GM23338 (cell line): Measurements from ENCODE around the gene CRYAB. TPM values are rescaled to one million over a fixed set of nuclear protein-coding genes. Genes with fewer than 3 reads are reported as not detected.

Source experiments
- ATAC-seq: fragments of 200-7000 bp; cut with Tn5 transposase; 3 replicates; pipeline ENCODE4 v1.9.1; 2020
- DNase-seq: peaks from one replicate; pipeline ENCODE4 v3.0.0-alpha.2; 2015; ENCODE audit warnings: low spot score
- H2AFZ ChIP-seq: fragments of 200-600 bp; sonication (generic); 2 replicates; pipeline ENCODE4 v1.8.0; 2016; ENCODE audit warnings: antibody characterized with exemption, mild to moderate bottlenecking, moderate library complexity
- H3F3A ChIP-seq: fragments of 200-600 bp; sonication (generic); replicated peaks from 2 replicates; pipeline ENCODE4 v1.8.0; 2017; ENCODE audit warnings: antibody characterized with exemption, mixed run types, low read depth
- H3K27ac ChIP-seq: fragments of 200-600 bp; sonication (generic); 2 replicates; pipeline ENCODE4 v1.6.1; 2016; ENCODE audit warnings: low read depth
- H3K27me3 ChIP-seq: fragments of 200-600 bp; sonication (generic); 2 replicates; pipeline ENCODE4 v1.8.0; 2016; ENCODE audit warnings: mild to moderate bottlenecking, mixed run types, moderate library complexity; ENCODE audit not compliant: insufficient read depth
- H3K36me3 ChIP-seq: fragments of 200-600 bp; sonication (generic); 2 replicates; pipeline ENCODE4 v1.8.0; 2016; ENCODE audit warnings: mild to moderate bottlenecking; ENCODE audit not compliant: insufficient read depth
- H3K4me1 ChIP-seq: fragments of 200-600 bp; sonication (generic); 2 replicates; pipeline ENCODE4 v1.8.0; 2016; ENCODE audit warnings: mild to moderate bottlenecking, moderate library complexity; ENCODE audit not compliant: insufficient read depth
- H3K4me2 ChIP-seq: fragments of 200-600 bp; sonication (generic); 2 replicates; pipeline ENCODE4 v1.7.1; 2017; ENCODE audit warnings: mixed run types
- H3K4me3 ChIP-seq: fragments of 200-600 bp; sonication (generic); 2 replicates; pipeline ENCODE4 v1.6.1; 2016; ENCODE audit warnings: mixed run types
- H3K79me2 ChIP-seq: fragments of 200-600 bp; sonication (generic); replicated peaks from 2 replicates; pipeline ENCODE4 v1.8.0; 2017; ENCODE audit warnings: mild to moderate bottlenecking; ENCODE audit not compliant: insufficient read depth
- H3K9me2 ChIP-seq: fragments of 200-600 bp; sonication (generic); 2 replicates; pipeline ENCODE4 v1.8.0; 2017; ENCODE audit not compliant: insufficient read depth
- H4K20me1 ChIP-seq: fragments of 200-600 bp; sonication (generic); replicated peaks from 2 replicates; pipeline ENCODE4 v1.8.0; 2017; ENCODE audit warnings: mild to moderate bottlenecking; ENCODE audit not compliant: insufficient read depth
- H3K27ac Mint-ChIP-seq: 2 replicates; pipeline ENCODE4 v1.8.0; 2020; ENCODE audit warnings: inconsistent platforms, mild to moderate bottlenecking, moderate library complexity, mixed read lengths
- H3K27me3 Mint-ChIP-seq: 3 replicates; pipeline ENCODE4 v1.8.0; 2022; ENCODE audit warnings: low read depth, mild to moderate bottlenecking, moderate library complexity, mixed read lengths, inconsistent platforms; ENCODE audit not compliant: insufficient read depth, poor library complexity
- H3K36me3 Mint-ChIP-seq: 3 replicates; pipeline ENCODE4 v1.8.0; 2021; ENCODE audit warnings: low read depth, mild to moderate bottlenecking, inconsistent platforms, moderate library complexity, mixed read lengths
- H3K4me1 Mint-ChIP-seq: 3 replicates; pipeline ENCODE4 v1.8.0; 2020; ENCODE audit warnings: mild to moderate bottlenecking, inconsistent platforms, mixed read lengths
- H3K4me3 Mint-ChIP-seq: 3 replicates; pipeline ENCODE4 v1.8.0; 2021; ENCODE audit warnings: moderate library complexity, mild to moderate bottlenecking, inconsistent platforms, mixed read lengths
- H3K9me3 Mint-ChIP-seq: 3 replicates; pipeline ENCODE4 v1.8.0; 2020; ENCODE audit warnings: moderate library complexity, mild to moderate bottlenecking, inconsistent platforms, mixed read lengths
- CTCF ChIP-seq, 2 experiments: fragments of 200-600 bp in 1 of 2; sonication (generic) in 1 of 2; conservative IDR thresholded peaks; 2 replicates each; pipeline versions ENCODE4 v1.5.1 to v1.6.1; 2016 to 2017; ENCODE audit warnings: antibody characterized with exemption in 2 of 2, low read depth in 2 of 2, mild to moderate bottlenecking in 2 of 2, moderate library complexity in 1 of 2
- ETS1 ChIP-seq: IDR thresholded peaks from 2 replicates; pipeline ENCODE4 v1.6.1; 2016; ENCODE audit warnings: antibody characterized with exemption
- EZH2 ChIP-seq: fragments of 200-600 bp; sonication (generic); IDR thresholded peaks from one replicate; pipeline ENCODE4 v1.8.0; 2017; ENCODE audit warnings: antibody characterized with exemption, mild to moderate bottlenecking, low read depth; ENCODE audit not compliant: unreplicated experiment
- NANOG ChIP-seq: IDR thresholded peaks from 2 replicates; pipeline ENCODE4 v1.6.1; 2016; ENCODE audit warnings: antibody characterized with exemption, borderline replicate concordance
- POLR2AphosphoS5 ChIP-seq: IDR thresholded peaks from 2 replicates; pipeline ENCODE4 v1.6.1; 2016; ENCODE audit warnings: antibody characterized with exemption, low read depth
- REST ChIP-seq: IDR thresholded peaks from one replicate; pipeline ENCODE4 v1.6.1; 2018; ENCODE audit warnings: antibody characterized with exemption; ENCODE audit not compliant: unreplicated experiment
- STAT1 ChIP-seq: IDR thresholded peaks from one replicate; pipeline ENCODE4 v1.6.1; 2016; ENCODE audit warnings: antibody characterized with exemption; ENCODE audit not compliant: unreplicated experiment
- ZNF331 ChIP-seq: fragments of 250-450 bp; sonication (Bioruptor Pico); IDR thresholded peaks from 2 replicates; pipeline ENCODE4 v1.5.0; 2020; ENCODE audit warnings: low read depth, mild to moderate bottlenecking, moderate library complexity
- ZNF462 ChIP-seq: fragments of 250-450 bp; sonication (Bioruptor Pico); IDR thresholded peaks from 2 replicates; pipeline ENCODE4 v1.5.0; 2020; ENCODE audit warnings: mild to moderate bottlenecking, moderate library complexity
- polyA plus RNA-seq: library from polyadenylated mRNA; unstranded; fragments of >200 nt; fragmentation: Nextera tagmentation; extraction: Ambion mirVana; gene quantifications from 2 replicates; pipeline ENCODE4 v1.2.1, GENCODE V29; 2016
- total RNA-seq: library from RNA; depleted of rRNA; stranded (reverse); fragments of >200 nt; shearing (Covaris generic); gene quantifications from 2 replicates; pipeline ENCODE4 v1.2.3, GENCODE V29; 2014

The CRYAB gene
- total and polyA plus RNA-seq, 2 experiments from 2014 or later: 6.1 to 9.6 TPM

- H3K27me3 Mint-ChIP-seq: peaks cover 9% of the 10 kb centered on the region
- no peaks in the 10 kb centered on the region for H3K36me3 ChIP-seq
- H4K20me1 ChIP-seq: no peaks in the 10 kb centered on the region
- no peaks in the 10 kb centered on the region for H3K27me3 ChIP-seq
- TF ChIP-seq ZNF462 (CRISPR knock-in tag) (no peak), NANOG (no peak), ETS1 (no peak), ZNF331 (no peak), EZH2 (no peak)
- H3K4me3 ChIP-seq: no peak overlapping the region
- no peaks in the 10 kb centered on the region for H3K9me2 ChIP-seq
- no peak overlapping the region for H3K27ac ChIP-seq
- H3K4me1 Mint-ChIP-seq: peaks cover 26% of the 10 kb centered on the region
- no peaks in the 10 kb centered on the region for H3K79me2 ChIP-seq
- H2AFZ ChIP-seq: no peak overlapping the region
- peak overlapping the region; percentile 41; the same call in 1 of the 2 replicates for H3K27ac Mint-ChIP-seq
- ATAC-seq (no peak), DNase-seq (no peak)
- H3K36me3 Mint-ChIP-seq: no peaks in the 10 kb centered on the region
- peak overlapping the region; percentile 37; the same call in 1 of the 2 replicates for H3K4me2 ChIP-seq
- H3K4me3 Mint-ChIP-seq: no peak overlapping the region
- peaks cover 3% of the 10 kb centered on the region; the same call in 1 of the 3 replicates for H3K9me3 Mint-ChIP-seq
- H3F3A ChIP-seq: peaks cover 3% of the 10 kb centered on the region; the same call in 1 of the 2 replicates
- peaks cover 18% of the 10 kb centered on the region for H3K4me1 ChIP-seq
These were observed 6.2 kb upstream of the CRYAB start for GRCh38 chr11:111917788-111918187.

GRCh38 chr11:111917312-111917711 is 5.7 kb upstream of the CRYAB start:
- Histone ChIP-seq H4K20me1 (no peaks in the 10 kb centered on the region), H3K4me2 (no peak overlapping the region), H2AFZ (peak overlapping the region; percentile 14; the same call in 1 of the 2 replicates), H3K9me2 (no peaks in the 10 kb centered on the region), H3K36me3 (no peaks in the 10 kb centered on the region), H3K27me3 (no peaks in the 10 kb centered on the region), H3K27ac (no peak overlapping the region), H3K4me1 (peaks cover 19% of the 10 kb centered on the region), H3K4me3 (no peak overlapping the region), H3K79me2 (no peaks in the 10 kb centered on the region), H3F3A (peaks cover 3% of the 10 kb centered on the region; the same call in 1 of the 2 replicates)
- DNase-seq (no peak), ATAC-seq (no peak)
- Mint-ChIP-seq H3K4me3 (no peak overlapping the region), H3K27ac (no peak overlapping the region), H3K9me3 (peaks cover 3% of the 10 kb centered on the region; the same call in 1 of the 3 replicates), H3K4me1 (peaks cover 26% of the 10 kb centered on the region), H3K27me3 (peaks cover 9% of the 10 kb centered on the region), H3K36me3 (no peaks in the 10 kb centered on the region)
- TF ChIP-seq REST (no peak), CTCF (conservative IDR thresholded peaks at IDR 0.05; ENCODE audit: low read depth in 2 of 2) (no peak), NANOG (no peak), POLR2AphosphoS5 (no peak), STAT1 (no peak)
